Erythroblast (primary cell): Measurements from ENCODE around the gene PTK6.
"Not testable (repeated sequence)": the region's sequence is repeated elsewhere in the genome, so short reads cannot be mapped to it uniquely, and the experiment has no call there.

ENCODE experiments used
- DNase-seq, 2 experiments: peaks; one replicate each; lab custom pipeline; 2025; lab: John Stamatoyannopoulos, UW
- GATA1 ChIP-seq: IDR thresholded peaks from 2 replicates; pipeline ENCODE4 v1.6.1; 2011; ENCODE audit warnings: low read depth, mild to moderate bottlenecking, control low read depth, low read length, moderate library complexity
- POLR2A ChIP-seq: IDR thresholded peaks from 2 replicates; pipeline ENCODE4 v1.6.1; 2011; ENCODE audit warnings: mild to moderate bottlenecking, low read length

Gene PTK6

DNA sequence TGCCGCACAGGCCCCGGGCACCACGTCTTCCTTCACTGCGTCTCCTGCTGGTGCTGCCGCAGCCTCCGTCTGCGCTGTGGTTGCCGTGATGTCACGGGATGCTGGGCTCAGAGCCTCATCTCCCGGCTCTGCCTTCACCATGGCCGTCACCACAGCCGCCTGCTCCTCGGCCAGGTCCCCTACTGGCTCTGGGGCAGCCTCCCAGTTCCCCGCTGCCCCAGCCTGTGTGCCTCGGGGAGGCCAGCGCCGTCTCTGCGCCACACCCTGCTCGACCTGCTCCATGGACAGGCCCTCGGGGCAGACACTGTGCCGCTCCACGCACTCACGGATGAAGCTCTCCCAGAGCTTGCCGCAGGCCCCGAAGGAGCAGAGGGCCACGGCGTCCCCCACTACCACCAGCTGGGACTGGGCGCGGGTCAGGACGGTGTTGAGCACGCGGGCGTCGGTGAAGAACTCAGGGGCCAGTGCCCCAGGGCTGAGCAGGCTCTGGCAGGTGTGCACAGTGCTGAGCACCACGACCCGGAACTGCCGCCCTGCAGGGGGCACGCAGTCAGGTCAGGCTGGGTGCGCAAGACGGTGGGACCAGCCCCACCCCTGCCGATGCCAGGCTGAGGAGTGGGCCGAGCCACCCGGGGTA is 28.6 kb upstream of the PTK6 start:
- TF ChIP-seq POLR2A (no peak), GATA1 (no peak)
- DNase-seq: no peak

DNA sequence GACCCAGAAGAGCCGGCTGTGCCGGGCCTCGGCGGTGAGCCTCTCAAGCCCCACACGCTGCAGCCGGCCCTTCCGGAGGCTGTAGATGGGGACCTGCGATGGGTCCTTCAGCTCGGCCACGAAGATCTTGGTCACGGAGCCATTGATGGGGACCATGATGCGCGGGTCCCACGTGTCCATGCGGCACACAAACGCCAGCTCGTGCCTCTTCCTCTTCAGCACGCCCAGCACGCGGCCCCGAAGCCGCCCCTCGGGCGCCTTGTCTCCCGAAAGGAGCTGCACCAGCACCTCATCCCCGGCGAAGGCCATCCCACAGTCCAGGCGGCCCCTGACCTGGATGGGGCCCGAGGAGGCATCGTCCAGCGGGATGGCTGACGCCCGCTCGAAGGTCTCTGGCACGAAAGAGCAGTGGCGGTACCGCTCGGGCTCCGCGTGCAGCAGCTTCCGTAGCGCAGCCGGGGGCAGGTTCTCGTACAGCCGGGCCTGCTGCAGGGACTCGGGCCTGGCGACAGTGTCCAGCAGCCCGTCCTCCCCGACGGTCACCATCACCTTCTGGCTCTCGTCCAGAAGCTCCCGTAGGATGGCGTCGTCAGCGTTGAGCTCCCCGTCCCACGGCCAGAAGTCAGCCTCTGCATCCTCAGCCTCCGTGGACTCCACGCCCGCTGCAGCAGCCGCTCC is 28.0 kb upstream of the PTK6 start:
- no peak for DNase-seq
- no peak for TF ChIP-seq POLR2A
- TF ChIP-seq GATA1: no peak

DNA sequence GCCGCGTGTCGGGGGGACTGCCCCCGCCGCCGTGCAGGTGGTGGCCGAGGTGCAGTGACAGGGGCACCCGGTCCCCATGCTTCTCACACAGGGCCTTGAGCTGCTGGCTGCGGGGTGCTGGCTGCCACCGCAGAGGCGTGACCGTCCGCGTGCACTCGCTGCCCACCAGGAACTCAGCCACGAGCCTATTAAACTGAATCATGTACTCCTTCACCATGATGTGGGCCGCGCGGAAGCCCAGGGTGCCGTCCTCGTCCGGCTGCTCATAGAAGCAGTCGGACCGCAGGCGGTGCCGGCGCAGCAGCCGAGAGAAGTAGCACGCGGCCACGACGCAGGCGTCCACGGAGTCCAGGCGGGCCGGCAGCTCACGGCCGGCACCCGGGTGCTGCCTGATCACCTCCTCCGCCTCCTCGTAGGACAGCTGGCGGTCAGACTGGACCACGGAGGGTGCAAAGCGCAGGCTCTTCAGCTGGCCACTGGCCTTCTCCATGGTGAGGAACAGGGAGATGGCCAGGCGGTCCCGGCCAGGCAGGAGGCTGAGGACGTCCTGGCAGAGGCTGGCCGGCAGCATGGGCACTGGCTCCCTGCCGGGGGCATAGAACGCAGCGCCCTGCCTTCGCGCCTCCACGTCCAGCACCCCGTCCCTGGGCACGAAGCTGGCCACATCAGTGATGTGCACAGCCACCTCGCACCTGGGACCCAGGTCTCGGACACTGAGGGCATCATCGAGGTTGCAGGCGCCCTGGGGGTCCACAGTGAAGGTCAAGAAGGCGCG is 27.0 kb upstream of the PTK6 start:
- DNase-seq: no peak
- no peak for TF ChIP-seq GATA1
- TF ChIP-seq POLR2A: no peak

DNA sequence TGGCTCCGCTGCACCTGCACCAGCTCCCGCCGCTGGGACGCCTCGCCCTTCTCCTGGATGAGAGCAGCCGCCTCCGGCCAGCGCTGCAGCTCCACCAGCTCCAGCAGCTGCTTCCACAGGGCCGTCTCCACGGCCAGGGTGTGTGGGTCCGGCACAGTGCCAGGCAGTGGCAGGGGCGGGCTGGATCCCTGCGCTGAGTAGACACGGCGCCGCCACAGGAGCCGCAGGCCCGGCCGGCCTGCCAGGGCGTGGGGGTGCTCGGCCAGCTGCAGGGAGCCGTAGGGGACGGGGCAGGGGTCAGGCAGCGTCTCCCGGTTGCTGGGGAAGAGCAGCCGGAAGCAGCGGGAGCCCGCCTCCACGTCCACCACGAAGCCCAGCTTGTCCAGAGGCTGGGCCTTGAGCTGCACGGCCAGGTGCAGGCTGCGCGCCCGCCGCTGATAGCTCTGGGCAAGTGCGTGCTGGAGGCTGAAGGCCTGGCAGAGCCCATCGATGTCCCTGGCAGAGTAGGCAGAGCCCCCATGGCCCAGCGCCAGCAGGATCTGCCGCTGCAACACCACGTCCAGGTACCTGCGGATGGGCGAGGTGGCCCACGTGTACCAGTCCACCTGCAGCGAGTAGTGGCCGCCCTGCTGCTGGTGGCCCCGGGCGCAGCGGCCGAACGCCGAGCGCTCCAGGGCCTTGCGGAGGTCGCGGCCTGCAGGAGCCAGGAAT is 26.2 kb upstream of the PTK6 start:
- no peak for TF ChIP-seq GATA1
- TF ChIP-seq POLR2A: no peak
- DNase-seq: no peak

DNA sequence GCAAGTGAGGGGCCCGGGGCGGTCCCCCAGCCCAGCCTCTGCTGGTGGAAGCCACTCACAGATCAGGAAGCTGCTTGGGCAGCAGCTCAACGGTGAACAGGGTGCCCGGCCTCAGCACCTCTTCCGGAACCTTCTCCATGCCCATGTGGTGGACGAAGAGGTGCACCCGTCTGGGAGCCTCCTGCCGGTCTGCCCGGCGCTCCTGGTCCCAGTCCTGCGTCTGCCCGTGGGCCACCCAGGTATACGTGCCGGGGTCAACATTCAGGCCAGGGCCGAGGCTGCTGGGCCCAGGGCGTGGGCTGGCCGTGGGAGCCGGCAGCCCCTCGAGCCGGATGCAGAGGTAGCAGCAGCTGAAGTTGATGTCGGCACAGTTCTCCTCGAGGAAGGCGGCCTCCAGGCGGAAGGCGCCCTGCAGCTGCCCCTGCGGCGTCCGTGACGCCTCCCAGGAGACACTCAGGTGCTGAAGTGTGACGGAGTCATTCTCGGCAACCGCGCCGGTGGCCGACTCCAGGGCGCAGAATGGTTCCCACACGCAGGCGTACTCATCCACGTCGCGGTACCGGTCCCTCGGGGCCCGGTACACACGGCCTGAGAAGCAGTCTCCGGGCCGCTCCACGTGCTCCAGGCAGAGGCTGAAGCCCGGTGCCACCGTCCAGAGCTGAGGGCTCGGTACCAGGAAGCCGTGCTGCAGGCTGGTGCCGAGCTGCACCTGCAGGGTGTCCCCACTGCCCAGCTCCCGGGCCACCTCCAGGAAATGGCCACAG is 25.5 kb upstream of the PTK6 start:
- DNase-seq: no peak
- TF ChIP-seq GATA1 (no peak), POLR2A (no peak)

- DNase-seq: no peak
- TF ChIP-seq POLR2A: no peak
- TF ChIP-seq GATA1: no peak
Observed at GRCh38 chr20:63561624-63562396, 24.6 kb upstream of the PTK6 start.

DNA sequence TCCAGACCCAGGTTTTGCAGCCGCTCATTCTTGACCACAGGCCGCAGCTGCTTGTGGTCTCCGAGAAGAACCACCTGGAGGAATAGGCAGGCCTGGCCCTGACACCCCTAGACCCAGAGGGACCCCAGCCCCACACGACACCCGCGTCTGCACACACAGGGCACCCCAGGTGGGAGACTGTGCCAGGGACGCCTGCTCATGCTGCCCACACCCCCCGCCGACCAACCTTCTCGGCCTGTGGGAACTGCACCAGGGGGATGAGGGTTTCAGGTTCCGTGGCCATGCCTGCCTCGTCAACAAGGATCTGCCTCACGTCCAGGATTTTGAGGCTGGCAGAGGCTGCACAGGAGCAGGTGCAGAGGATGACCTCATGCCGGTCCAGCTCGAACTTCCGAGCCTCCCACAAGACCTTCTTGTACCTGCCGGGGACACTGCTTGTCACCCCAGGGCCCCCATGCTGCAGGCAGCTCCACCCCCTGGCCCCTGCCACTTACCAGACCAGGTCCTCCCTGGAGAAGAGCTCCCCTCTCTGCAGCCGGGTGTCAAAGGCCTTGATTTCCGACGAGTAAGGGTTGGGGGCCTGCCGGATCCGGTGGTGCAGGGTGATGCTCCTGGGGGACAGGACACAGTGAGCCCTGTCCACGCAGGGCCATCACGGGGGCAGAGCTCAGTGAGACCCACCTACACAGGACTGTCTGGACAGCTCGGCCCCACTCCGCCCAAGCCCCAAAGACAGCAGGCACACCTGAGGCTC is 23.9 kb upstream of the PTK6 start:
- TF ChIP-seq POLR2A: no peak
- no peak for TF ChIP-seq GATA1
- DNase-seq: no peak

- DNase-seq: no peak
- TF ChIP-seq POLR2A: no peak
- no peak for TF ChIP-seq GATA1
Observed at GRCh38 chr20:63560333-63560805, 23.2 kb upstream of the PTK6 start.

DNA sequence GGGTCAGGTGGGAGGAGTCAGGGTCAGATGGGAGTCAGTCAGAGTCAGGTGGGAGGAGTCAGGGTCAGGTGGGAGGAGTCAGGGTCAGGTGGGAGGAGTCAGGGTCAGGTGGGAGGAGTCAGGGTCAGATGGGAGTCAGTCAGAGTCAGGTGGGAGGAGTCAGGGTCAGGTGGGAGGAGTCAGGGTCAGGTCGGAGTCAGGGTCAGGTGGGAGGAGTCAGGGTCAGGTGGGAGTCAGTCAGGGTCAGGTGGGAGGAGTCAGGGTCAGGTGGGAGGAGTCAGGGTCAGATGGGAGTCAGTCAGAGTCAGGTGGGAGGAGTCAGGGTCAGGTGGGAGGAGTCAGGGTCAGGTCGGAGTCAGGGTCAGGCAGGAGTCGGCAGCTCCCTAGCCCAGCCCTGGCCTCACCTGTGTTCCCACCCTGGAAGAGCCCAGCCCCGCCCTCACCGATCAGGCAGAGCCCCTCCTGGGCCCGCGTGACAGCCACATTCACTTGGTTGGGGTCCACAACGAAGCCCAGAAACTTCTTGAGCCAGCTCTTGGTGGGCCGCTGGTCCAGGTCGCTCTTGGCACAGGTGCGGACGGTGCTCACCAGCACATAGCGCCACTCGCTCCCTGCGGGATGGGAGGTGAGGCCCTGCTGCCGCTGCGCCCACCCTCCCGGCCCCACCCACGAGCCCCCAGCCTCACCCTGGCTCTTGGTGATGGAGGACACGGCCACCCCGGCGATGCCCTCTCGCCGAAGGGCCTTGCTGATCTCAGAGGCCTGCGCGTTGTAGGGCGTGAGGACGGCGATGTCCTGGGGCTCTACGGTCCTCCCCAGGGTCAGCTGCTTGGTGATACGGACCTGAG is 22.5 kb upstream of the PTK6 start:
- not testable (repeated sequence) for DNase-seq

DNA sequence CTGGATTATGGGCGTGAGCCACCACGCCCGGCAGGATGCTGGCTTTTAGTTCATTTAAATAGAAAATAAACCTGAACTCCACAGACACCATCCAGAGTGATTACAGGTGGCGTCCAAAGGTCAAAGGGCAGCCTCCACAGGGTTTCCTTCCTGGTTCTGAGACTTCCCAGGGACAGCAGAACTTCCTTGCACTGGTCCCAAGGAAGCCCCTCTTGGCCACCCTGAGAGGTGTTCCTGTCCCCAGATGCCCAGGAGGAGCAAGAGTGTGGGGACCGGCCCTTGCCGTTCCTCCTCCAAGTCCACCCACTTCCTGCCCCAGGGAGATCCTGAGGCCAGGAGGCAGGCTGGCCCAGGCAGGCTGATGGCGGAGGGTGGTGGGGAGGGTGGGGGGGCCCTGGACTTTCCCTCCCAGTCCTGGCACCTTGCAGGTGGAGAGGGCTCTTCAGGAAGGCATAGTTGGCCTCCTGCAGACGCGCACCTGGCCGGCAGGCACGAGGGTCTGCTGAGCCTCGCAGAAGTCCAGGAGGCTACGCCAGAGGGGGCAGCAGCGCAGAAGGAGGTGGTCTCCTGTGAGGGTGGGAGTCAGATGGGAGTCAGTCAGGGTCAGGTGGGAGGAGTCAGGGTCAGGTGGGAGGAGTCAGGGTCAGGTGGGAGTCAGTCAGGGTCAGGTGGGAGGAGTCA is 21.8 kb upstream of the PTK6 start:
- TF ChIP-seq POLR2A (no peak), GATA1 (no peak)
- DNase-seq: no peak
